Ovary (tissue), 3 donors: ENCODE measurements around the gene AGO3.

Experiments used
- EP300 ChIP-seq: sonication (generic); formaldehyde crosslinking; IDR thresholded peaks from one replicate; pipeline ENCODE4 v1.6.1; 2017; ENCODE audit warnings: antibody characterized with exemption
- POLR2A ChIP-seq: fragments of 450-650 bp; IDR thresholded peaks from one replicate; pipeline ENCODE4 v1.6.1; 2017; ENCODE audit warnings: antibody characterized with exemption, mild to moderate bottlenecking, moderate library complexity
- TF ChIP-seq, protein P1 (sequence below), 3 donors: fragments of 450-650 bp in 2 of 3; fragments of 200-600 bp in 1 of 3; IDR thresholded peaks; one replicate each; pipeline versions ENCODE4 v1.5.1 to v1.8.0; 2016 to 2022; ENCODE audit warnings: antibody characterized with exemption in 3 of 3, mild to moderate bottlenecking in 1 of 3
- donor health status: DM: no; HTN: no; CAD: no.

DNA sequence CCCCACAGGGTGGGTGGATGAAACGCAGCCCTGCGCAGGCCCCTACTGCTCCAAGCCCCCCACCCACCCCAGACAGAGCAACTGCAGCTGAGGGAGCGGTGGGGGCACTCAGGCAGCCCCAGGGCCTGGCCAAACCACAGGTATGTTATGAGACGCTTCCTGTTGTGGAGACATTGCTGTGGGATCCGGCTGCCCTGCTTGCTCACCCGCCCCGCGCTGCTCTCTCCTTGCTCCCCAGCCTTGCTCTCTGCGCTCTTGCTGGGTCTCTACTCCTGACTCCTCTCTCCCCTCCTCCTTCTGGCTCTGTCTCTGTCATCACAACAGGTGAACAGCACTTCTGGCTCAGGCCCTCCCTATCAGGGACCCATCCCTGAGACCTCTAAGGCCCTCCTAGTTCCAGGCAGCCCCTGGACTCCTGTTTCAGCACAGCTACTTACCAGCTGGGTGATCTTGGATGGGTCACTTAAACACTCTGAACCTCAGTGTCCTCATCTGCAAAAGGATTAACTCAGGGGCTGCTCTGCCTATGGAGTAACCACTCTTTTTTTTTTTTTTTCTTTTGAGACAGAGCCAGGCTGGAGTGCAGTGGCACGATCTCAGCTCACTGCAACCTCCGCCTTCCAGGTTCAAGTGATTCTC, 178.3 kb downstream of the AGO3 start:
- TF ChIP-seq, protein P1, sequence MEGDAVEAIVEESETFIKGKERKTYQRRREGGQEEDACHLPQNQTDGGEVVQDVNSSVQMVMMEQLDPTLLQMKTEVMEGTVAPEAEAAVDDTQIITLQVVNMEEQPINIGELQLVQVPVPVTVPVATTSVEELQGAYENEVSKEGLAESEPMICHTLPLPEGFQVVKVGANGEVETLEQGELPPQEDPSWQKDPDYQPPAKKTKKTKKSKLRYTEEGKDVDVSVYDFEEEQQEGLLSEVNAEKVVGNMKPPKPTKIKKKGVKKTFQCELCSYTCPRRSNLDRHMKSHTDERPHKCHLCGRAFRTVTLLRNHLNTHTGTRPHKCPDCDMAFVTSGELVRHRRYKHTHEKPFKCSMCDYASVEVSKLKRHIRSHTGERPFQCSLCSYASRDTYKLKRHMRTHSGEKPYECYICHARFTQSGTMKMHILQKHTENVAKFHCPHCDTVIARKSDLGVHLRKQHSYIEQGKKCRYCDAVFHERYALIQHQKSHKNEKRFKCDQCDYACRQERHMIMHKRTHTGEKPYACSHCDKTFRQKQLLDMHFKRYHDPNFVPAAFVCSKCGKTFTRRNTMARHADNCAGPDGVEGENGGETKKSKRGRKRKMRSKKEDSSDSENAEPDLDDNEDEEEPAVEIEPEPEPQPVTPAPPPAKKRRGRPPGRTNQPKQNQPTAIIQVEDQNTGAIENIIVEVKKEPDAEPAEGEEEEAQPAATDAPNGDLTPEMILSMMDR (IDR thresholded peaks at IDR 0.05): no peak
- no peak for TF ChIP-seq POLR2A
- no peak for TF ChIP-seq EP300
